Pons (tissue), 1 donor: ENCODE results near the gene OR51V1.
A peak's percentile ranks its signal among the peaks of the same experiment; 100 is the strongest.
"Not testable (repeated sequence)": the region's sequence is repeated elsewhere in the genome, so short reads cannot be mapped to it uniquely, and the experiment has no call there.

Source experiments
- DNase-seq: peaks from one replicate; pipeline ENCODE4 v3.0.0-alpha.2; 2016; ENCODE audit warnings: low spot score

Gene OR51V1

DNA sequence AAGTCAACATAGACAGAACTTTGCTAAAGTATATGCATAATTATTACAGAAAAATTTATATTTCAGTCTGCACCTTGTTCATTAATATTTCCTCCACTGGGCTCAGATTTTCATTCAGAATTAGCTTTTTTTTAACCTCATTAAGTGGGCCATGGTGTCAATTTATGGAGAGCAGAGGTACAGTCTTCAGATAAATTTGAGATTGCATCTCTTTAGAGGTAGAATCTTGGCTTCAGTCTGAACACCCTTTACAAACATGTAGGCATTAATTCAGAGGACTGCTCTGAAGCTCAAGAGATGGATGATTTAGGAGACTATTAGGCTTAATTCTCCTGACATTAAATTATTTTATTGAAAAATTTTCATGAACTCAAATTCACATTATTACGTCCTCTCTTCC, 29.8 kb upstream of the OR51V1 start:
- no peak for DNase-seq

DNA sequence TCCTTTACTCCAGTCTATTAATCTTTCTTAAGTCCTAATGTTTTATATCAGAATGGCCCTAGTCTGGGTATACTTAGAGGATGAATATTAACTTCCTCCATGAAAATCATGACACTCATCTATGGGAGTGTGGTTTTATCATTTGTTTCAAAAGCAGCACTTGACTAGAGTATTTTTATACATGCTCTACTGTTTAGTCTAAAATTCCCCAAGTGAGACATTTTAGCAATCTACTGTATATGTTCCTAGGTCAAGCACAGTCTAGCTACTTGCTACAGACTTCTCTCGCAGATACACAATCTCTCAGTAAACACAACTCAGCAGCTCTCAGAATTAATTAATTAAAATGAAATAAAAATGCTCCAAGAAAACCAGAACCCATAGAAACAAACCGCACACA, 29.3 kb upstream of the OR51V1 start:
- DNase-seq = no peak

DNA sequence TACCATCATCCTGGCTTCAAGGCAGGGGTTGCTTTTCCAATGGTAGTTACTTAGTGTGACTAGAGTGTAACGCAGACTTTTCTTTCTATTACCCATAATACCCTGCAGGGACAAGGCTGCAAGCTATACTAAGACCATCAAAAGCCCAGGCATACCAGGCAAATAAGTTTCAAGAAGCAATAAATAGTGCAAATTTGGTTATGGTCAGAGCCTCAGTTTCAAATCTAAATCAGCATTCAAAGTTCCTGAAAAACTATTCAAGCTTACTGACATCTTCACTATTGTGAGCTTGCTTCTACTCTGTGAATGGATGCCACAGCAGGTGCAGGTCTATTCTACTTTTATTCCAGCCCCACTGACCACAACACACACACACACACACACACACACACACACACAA, 28.9 kb upstream of the OR51V1 start:
- DNase-seq = no peak

DNA sequence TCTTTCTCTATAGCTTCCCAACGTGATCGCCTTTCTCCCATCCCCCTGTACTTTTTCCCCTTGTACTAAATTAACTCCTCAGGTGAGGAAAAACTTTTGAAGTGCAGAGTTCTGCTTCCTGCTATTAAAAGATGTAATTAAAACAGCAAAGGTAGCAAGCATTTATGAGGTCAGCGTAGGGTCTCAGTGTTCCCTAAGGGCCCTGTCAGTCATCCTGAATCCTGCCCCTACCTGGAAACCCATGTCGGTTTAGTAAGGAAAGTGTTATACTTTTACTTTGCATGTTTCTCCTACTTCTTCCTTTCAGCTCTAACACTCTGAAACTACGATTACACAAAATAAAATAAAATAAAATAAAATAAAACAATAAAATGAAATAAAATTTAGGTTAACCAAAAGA, 27.6 kb upstream of the OR51V1 start:
- DNase-seq = no peak

DNA sequence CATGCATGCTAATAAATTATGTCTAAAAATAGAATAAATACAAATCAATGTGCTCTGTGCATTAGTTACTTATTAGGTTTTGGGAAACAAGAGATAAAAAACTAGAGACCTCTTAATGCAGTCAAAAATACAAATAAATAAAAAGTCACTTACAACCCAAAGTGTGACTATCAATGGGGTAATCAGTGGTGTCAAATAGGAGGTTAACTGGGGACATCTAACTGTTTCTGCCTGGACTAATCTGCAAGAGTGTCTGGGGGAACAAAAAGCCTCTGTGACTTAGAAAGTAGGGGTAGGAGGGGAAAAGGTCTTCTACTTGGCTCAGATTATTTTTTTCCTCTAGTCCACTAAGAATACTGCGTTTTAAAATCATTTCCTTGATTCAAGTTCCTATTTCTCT, 27.2 kb upstream of the OR51V1 start:
- no peak for DNase-seq

DNA sequence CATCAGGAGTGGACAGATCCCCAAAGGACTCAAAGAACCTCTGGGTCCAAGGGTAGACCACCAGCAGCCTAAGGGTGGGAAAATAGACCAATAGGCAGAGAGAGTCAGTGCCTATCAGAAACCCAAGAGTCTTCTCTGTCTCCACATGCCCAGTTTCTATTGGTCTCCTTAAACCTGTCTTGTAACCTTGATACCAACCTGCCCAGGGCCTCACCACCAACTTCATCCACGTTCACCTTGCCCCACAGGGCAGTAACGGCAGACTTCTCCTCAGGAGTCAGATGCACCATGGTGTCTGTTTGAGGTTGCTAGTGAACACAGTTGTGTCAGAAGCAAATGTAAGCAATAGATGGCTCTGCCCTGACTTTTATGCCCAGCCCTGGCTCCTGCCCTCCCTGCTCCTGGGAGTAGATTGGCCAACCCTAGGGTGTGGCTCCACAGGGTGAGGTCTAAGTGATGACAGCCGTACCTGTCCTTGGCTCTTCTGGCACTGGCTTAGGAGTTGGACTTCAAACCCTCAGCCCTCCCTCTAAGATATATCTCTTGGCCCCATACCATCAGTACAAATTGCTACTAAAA, 26.3 kb upstream of the OR51V1 start, which contains the start of gene HBB:
Gene HBB, minus strand, starts transcription at position 340 of the 579 bp plus-strand sequence. Its CDS starts 50 bp downstream, at position 290.
- no peak for DNase-seq

DNA sequence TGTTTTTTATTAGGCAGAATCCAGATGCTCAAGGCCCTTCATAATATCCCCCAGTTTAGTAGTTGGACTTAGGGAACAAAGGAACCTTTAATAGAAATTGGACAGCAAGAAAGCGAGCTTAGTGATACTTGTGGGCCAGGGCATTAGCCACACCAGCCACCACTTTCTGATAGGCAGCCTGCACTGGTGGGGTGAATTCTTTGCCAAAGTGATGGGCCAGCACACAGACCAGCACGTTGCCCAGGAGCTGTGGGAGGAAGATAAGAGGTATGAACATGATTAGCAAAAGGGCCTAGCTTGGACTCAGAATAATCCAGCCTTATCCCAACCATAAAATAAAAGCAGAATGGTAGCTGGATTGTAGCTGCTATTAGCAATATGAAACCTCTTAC, 25.0 kb upstream of the OR51V1 start:
- DNase-seq = no peak

DNA sequence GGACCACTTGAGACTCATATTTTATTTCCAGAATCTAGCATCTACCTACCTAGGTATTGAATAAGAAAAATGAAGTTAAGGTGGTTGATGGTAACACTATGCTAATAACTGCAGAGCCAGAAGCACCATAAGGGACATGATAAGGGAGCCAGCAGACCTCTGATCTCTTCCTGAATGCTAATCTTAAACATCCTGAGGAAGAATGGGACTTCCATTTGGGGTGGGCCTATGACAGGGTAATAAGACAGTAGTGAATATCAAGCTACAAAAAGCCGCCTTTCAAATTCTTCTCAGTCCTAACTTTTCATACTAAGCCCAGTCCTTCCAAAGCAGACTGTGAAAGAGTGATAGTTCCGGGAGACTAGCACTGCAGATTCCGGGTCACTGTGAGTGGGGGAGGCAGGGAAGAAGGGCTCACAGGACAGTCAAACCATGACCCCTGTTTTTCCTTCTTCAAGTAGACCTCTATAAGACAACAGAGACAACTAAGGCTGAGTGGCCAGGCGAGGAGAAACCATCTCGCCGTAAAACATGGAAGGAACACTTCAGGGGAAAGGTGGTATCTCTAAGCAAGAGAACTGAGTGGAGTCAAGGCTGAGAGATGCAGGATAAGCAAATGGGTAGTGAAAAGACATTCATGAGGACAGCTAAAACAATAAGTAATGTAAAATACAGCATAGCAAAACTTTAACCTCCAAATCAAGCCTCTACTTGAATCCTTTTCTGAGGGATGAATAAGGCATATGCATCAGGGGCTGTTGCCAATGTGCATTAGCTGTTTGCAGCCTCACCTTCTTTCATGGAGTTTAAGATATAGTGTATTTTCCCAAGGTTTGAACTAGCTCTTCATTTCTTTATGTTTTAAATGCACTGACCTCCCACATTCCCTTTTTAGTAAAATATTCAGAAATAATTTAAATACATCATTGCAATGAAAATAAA, 24.3 kb upstream of the OR51V1 start:
- DNase-seq = no peak

DNA sequence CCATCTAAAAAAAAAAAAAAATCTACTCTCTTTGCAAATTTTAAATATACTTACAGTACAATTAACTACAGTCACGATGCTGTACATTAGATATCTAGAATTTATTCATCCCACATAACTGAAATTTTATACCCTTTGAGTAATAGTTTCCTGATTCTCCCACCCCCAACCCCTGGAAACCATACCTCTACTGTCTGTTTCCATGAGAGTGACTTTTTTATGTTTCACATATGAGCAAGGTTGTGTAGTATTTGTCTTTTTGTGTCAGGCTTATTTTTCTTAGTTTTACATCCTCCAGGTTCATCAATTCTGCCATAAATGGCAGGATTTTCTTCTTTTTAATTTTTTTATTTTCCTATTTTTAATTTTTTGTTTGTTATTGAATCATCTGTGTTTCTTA, 23.2 kb upstream of the OR51V1 start:
- DNase-seq = no peak

DNA sequence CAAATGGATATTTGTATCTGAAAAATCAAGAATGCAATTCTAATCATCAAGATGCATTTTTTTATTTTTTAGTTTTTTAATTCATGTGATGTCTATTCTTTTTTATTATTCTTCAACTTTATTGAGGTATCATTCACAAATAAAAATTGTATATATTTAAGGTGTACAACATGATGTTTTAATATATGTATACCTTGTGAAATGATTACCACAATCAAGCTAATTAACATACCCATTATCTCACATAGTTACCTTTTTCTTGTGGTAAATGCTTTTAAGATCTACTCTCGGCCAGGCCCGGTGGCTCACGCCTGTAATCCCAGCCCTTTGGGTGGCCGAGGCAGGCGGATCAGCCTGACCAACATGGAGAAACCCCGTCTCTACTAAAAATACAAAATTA, 22.7 kb upstream of the OR51V1 start:
- no peak for DNase-seq

DNA sequence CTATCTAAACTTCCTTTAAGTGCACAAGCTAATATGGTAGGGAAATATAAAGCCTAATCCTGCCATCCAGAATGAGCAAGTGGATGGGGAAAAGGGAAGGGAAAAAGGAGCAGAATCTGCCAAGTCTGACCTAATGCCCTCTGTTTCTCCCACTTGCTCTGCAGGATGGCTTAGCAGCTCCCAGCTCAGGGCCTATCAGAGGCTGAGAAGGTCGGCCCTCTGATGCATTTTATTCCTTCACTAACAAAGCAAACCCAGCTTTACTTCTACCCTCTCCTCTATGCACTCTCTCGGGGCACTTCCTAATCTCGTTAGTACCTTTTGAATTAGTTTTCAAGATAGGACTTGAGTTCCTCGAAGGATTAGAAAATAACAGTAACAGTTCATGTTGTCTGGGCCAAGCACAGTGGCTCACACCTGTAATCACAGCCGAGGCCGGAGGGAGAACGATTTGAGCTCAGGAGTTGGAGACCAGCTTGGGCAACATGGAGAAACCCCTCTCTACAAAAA, 9.9 kb upstream of the OR51V1 start:
- no peak for DNase-seq

DNA sequence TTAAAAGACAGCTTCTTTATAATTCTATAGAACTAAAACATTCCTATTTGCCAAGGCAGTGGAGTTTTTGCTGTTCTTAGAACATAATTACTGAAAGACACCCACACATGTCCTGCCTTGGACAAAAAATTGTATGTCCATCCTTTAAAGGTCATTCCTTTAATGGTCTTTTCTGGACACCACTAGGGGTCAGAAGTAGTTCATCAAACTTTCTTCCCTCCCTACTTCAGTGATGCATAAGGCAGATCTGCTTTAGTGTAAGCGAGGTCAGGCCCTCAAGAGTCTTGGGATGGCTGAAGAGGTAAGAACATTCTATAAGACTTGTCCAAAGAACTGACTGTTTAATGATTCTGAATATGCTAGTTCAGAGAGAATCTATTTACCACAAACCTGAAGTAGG, 4.3 kb upstream of the OR51V1 start:
- peak; percentile 47 for DNase-seq

DNA sequence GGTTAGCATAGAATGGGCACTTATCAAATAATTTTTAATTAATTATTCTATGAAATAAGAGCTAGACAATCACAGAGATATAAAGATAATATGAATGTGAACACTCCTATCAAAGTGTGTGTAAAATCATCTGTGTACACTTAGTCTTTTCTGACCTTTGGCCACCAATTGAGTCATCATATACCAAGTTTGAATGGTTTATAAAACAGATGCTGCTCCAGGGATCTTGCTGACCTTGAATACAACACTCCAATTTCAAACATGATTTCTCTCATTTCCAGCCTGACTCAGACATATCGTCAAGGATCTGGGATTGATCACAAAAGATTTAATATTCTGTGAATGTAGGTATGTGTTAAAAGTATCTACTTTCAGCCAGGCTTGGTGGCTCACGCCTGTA, 2.9 kb upstream of the OR51V1 start:
- DNase-seq = no peak

DNA sequence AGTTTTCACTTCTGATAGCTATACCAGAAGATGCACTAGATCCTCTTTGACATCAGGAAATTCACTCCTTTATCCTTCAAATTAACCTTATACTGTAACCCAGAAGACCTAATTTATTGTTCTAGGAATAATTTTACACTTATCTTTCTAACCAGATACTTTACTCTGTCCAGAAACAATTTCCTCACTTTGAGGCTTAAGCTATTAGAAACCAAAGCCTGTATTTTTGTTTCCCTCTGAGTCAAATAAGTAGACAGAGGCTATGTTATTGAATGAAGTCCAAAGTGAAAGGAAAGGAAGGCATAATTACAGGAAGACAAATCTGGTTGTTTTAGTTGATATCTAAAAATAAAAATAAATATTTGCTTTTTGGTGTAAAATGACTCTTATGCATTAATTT, 2.2 kb downstream of the OR51V1 start:
- no peak for DNase-seq

DNA sequence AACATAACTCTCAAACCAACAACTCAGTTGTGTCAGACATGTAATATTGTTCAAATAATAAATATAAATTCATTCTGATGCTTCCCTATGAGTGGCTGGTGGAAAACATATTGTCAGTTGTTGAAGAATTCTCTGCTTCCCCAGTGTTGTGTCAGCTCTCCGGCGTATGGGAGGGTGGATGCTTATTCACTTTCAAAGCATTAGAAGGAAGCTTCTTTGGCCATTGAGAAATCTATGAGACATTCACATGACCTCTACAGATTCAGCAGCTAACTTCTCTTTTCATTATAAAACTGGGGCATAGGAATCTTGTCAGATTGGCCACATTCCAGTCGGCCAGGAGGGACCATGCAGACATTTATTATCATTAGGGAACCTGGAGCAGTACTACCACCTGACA, 2.9 kb downstream of the OR51V1 start:
- peak; percentile 28 for DNase-seq

DNA sequence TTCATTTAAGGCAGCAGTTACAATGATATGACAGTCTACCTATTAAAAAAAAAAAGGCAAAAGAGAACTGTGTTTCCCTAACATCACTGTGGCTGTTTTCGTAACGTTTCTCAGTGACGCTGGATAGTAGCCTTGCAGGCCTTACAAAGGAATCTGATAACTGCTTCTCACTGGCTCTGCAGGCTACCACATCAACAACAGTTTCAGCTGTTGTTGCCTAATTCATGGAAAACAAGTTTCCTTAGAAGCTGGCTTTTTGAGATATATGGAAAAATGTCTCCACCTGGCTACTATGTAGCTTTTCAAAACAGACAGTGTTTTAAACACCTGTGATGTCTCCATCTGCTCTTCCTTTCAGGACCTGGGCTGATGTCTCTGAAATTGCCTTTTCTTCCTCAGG, 3.8 kb downstream of the OR51V1 start:
- DNase-seq = no peak

DNA sequence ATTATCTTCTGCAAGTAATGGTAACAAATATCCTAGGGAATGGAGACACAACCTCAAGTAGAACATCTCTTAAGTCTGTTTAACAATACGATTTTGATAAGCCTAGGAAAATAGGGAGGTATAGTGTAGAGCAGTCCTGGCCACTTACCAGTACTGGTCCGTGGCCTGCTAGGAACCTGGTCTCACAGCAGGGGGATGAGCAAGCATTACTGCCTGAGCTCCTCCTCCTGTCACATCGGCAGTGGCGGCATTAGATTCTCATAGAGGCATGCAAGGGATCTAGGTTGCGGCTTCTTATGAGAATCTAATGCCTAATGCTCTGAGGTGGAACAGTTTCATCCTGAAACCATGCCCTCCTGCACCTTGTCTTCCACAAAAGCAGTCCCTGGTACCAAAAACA, 4.4 kb downstream of the OR51V1 start:
- DNase-seq = no peak

DNA sequence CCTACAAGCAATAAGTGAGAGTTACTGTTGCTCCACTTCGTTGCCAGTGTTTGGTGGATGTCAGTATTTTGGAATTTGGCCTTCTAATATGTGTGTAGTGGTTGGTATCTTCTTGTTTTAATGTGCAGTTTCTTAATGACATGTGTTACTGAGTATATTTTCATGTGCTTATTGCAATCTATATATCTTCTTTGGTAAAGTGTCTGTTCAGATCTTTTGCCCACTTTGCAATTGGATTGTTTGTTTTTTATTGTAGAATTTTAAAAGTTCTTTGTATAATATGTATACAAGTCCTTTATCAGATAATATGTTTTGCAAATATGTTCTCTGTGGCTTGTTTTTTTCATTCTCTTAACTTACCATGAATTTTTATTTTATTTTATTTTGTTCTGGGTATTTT, 7.7 kb downstream of the OR51V1 start:
- no peak for DNase-seq

DNA sequence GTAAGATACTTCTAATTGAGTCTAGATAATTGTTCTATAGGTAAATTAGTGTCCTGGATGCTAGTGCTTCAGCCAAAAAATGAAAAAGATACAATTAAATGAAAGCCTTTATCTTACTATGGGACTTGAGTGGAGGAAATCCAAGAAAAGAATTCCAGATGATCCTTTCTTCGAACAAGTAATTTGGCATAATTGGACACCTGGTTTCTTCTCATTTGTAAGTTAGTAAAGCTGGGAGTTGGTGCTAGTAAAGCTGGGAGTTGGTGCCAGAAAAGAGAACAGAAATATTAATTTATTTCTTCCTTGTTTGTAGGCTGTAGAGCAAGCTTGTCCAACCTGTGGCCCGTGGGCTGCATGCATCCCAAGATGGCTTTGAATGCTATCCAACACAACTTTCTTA, 12.3 kb downstream of the OR51V1 start:
- no peak for DNase-seq

DNA sequence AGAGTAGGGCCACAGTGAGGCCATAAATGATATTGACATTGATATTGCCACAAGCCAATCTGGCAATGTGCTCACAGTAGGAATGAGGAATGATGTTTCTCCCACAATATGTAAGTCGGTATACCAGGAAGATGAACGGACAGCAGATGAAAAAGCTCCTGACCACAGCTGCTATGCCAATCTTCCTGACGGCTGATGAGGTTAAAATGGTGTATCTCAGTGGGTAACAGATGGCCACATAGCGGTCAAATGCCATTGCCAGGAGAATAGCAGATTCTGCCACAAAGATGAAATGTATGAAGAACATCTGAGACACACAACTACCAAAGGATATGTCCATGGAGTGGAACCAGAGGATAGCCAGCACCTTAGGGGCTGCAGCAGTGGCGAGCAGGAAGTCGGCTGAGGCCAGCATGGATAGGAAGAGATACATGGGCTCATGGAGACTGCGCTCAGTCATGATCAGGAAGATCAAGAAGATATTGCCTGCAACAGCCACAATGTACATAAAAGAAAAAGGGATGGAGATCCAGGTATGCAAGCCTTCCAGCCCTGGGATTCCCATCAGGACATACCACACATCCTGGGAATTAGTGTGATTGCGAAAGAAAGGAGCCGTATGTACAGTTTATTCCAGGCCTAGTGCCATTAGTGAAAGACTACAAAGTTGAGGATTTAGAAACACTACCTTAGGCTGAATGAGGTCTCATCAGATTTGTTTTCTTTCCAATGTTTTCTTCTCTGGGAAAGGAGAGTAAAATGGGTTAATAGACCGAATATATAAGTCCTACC, 22.2 kb downstream of the OR51V1 start:
- DNase-seq = no peak

DNA sequence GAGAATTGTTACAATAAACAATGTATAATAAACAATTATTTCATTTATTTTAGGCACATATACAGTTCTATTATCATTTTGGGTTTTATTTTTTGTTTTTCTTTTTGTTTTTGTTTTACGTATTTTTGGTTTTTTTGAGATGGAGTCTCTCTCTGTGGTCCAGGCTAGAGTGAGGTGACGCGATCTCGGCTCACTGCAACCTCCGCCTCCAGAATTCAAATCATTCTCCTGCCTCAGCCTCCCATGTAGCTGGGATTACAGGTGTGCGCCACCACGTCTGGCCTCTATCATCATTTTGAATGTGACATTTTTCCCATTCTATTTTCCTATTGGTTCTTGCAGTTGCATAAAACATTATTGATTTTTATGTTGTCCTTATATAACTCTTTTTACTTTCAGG, 25.5 kb downstream of the OR51V1 start:
- DNase-seq = no peak

DNA sequence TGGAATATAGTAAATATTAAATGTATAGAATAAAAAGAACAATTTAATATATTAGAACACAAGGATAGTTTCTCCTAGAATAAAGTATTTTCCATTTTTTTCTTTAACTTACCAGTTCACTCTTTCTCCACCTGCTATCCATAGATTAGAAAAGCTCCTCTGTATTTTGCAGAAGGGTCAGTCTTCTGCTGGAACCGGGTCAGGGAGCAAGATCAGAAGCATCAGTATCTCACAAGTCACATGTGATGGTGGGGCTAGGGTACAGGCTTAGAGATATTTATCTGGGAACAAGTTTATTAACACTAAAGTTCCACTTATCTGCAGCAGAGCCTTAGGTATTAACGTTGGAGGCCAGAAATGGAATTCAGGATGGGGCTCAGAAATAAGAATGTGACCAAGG, 28.6 kb downstream of the OR51V1 start:
- DNase-seq = no peak

DNA sequence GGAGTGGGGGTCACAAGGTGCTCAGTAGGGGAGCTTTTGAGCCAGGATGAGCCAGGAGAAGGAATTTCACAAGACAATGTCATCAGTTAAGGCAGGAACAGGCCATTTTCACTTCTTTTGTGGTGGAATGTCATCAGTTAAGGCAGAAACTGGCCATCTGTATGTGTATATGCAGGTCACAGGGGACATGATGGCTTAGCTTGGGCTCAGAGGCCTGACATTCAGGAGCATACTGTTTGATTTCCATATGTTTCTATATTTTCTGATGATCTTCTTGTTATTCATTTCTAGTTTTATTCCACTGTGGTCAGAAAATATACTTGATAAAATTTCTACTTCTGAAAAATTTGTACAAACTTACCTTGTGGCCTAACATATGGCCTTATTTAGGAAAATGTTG, 34.6 kb downstream of the OR51V1 start:
- DNase-seq = not testable (repeated sequence)
